NCI-H146 treated with DMSO at 0.1 percent for 48 hours (cell line): ENCODE data around the gene PAN3.
A peak's percentile ranks its signal among the peaks of the same experiment; 100 is the strongest.
"Not testable (repeated sequence)": the region's sequence is repeated elsewhere in the genome, so short reads cannot be mapped to it uniquely, and the experiment has no call there.

Source experiments
- DNase-seq: peaks from one replicate; lab custom pipeline; 2025; ENCODE audit not compliant: unreplicated experiment; lab: John Stamatoyannopoulos, UW

Gene PAN3, protein sequence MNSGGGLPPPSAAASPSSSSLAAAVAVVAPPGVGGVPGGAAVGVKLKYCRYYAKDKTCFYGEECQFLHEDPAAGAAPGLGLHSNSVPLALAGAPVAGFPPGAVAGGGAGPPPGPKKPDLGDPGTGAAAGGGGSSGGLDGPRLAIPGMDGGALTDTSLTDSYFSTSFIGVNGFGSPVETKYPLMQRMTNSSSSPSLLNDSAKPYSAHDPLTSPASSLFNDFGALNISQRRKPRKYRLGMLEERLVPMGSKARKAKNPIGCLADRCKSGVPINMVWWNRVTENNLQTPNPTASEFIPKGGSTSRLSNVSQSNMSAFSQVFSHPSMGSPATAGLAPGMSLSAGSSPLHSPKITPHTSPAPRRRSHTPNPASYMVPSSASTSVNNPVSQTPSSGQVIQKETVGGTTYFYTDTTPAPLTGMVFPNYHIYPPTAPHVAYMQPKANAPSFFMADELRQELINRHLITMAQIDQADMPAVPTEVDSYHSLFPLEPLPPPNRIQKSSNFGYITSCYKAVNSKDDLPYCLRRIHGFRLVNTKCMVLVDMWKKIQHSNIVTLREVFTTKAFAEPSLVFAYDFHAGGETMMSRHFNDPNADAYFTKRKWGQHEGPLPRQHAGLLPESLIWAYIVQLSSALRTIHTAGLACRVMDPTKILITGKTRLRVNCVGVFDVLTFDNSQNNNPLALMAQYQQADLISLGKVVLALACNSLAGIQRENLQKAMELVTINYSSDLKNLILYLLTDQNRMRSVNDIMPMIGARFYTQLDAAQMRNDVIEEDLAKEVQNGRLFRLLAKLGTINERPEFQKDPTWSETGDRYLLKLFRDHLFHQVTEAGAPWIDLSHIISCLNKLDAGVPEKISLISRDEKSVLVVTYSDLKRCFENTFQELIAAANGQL

DNA sequence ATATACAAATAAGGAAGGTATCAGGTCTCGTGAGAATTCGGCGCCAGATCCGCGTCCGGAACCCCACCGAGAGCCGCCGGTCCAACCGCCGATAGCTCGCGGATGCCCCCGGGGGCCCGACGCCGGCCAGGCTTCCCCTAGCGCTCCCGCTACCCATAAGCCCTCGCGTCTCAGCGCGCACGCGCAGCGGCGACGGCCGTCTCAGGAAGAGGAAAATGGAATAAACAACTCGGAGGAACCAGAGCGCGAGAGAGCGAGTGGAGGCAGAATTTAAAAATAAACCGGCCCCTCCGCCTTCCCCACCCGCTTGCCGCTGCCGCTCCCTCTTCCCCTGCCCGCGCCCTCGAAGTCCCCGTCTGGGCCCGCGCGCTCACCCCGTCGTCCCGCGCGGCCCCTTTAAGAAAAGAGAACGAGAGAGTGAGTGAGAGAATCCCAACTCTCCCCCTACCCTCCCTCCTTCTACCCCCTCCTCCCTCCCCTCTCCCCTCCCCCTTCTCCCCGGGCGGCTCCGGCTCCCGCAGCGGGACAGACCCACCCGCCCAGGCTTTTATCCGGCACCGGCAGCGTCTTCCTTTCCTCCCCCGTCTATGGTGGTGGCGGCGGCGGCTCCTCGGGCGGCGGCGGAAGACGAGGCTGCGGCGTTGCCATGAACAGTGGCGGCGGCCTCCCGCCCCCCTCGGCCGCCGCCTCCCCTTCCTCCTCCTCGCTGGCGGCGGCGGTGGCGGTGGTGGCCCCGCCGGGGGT, at the start of gene PAN3:
Gene PAN3 (plus strand): TSS at position 534 of the 744 bp plus-strand sequence. CDS start 113 bp downstream, at position 647.
- DNase-seq = peak; percentile 75

DNA sequence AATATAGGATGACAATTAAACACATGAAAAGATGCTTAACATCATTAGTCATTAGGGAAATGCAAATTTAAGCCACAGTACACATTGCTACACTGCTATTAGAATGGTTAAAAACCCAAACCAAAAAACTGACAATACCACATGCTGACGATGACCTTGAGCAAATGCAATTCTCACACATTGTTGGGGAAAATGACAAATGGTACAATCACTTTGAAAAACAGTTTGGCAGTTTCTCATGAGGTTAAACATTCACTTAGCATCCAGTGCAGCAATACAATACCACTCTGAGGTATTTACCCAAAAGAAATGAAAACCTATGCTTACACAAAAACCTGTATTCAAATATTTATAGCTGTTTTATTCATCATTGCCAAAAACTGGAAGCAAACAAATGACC, 49.3 kb upstream of the PAN3 start:
- no peak for DNase-seq

DNA sequence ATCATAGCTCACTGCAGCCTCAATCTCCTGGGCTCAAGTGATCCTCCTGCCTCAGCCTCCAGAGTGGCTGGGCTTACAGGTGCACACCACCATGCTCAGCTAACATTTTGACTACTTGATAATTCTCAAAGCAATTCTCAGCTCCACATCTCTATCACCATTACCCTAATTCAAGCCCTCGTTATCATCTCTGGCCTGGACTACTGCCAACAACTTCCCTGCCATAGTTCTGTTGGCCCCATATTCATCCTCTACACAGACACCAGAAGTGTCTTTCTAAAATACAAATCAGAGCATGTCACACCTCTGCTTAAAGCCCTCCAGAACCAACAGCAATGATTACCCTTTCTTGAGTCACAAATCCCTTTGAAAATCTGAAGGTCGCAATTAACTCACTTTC, 45.9 kb upstream of the PAN3 start:
- DNase-seq = no peak

DNA sequence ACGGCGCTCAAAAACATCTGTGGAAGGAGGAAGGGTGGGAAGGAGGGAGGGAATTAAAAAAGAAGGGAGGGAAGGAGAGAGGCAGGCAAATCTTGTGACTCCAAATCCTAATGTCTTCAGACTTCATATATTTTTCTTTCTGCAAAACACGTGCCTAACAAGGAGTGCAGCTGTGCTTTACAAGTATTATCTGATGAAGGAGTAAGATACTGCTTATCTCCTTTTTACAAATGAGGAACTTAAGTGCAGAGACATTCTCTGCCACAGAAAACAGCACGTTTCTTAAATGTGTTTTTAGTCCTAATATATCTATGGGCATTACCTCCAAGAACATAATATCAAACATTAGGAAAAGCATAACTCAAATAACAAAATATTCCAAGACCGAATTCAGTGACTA, 44.5 kb upstream of the PAN3 start:
- DNase-seq = no peak

DNA sequence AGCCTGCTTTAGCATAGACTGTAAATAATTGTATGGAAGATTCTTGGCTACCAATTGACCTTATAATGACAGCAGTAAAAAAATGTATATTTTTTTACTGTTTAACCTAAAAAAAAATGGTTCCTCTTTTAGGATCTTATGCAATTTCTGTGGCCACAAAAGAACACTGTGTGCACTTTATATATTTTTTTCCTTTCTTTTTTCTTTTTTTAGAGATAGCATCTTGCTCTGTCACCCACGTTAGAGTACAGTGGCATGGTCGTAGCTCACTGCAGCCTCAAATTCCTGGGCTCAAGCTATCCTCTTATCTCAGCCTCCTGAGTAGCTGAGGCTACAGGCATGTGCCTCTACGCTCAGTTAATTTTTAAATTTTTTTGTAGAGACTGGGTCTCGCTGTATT, 44.0 kb upstream of the PAN3 start:
- no peak for DNase-seq

DNA sequence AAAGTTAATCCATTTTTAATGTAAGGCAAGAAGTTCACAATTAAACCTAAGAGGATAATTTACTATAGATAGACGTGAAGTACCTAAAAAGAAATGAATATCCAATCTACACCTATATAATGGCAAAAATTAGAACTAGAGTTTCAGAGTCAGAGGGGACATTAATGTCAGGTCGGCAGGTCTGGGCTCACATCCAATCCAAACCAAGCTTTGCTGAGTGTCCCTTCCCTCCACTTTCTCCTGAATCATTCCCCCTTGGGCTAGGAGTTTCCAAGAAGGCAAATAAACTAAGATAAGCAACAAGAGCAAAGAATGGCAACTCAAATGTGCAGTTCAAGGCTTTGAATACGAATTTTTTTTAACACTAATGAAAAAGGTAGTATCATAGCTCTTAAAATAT, 40.8 kb upstream of the PAN3 start:
- no peak for DNase-seq

DNA sequence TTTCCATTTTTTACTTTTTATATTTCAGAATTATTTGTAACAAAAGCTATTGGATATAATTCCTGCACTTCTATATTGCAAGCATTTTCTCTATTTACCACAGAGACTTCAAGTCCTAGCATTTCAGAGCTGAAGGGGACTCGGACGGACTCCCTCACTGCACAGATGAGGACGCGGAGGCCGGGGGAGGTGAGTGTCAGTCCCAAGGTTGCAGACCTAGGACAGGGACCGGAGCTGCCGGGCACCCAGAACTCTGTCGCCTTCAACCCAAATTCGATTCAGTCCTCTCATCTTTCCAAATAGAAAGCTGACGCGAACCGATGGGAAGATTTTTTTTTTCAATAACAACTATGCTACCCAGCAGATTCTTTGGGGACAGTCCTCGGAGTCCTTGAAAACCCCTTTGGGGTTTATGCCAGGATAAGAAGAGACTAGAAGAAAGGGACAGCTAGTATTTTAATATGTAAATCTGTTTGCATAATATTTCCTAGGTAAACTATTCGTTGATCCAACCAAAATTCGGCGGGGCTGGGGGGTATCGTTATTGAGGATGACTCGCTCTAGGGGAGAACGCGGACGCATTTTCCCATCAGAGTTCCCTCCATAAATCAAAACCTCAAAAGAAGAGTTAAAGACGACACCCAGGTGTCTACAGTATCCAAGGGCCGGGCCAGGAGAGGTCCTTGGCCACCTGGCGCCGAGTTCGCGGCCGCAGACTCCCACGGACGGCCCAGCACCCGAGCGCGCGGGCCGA, 38.8 kb upstream of the PAN3 start:
- no peak for DNase-seq

DNA sequence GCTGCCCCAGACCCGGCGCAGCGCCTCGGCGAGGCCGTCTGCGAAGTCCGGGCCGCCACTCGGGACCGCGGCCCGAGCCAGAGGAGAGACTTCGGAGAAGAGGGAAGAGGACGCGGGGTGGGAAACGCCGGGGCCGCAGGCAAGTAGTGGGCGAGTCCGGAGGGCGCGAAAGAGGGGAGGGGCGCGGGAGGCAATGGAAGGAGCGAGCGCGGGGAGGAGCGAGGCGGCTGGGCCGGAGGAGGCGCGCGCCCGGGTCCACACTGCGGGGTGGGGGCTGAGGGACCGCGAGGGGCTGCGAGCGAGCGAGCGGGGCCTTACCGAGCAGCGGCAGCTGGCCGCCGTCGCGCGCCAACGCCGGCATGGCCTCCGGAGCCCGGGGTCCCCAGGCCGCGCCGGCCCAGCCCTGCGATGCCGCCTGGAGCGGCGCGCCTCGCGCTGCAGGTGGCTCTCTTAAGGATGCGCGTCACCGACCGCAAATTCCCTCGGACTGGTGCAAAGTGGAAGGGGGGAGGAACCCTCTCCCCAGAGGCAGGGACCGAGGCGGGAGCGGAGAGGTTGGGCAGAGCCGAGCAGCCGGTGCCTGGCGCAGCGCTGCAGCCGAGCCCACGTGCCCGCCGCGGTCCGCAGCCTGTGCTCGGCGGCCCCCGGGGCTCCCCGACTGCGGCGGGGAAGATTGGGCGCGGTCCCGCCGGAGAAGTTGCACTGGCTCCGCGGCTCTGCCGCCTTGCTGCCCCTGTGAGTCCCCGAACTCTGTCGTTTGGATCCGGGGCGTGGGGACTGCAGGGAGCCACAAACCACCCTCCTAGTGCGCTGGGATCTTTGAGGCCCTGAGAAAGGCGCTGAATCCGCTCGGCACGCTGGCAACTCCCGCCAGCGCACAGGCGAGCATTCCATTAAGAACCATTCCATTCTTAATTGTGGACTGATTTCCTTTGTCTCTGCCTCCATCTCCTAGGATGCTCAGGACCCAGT, 37.9 kb upstream of the PAN3 start, which contains the start of gene FLT3:
Gene FLT3 (minus strand): TSS at position 427 of the 972 bp plus-strand sequence. CDS start 66 bp downstream, at position 361.
- DNase-seq = no peak

DNA sequence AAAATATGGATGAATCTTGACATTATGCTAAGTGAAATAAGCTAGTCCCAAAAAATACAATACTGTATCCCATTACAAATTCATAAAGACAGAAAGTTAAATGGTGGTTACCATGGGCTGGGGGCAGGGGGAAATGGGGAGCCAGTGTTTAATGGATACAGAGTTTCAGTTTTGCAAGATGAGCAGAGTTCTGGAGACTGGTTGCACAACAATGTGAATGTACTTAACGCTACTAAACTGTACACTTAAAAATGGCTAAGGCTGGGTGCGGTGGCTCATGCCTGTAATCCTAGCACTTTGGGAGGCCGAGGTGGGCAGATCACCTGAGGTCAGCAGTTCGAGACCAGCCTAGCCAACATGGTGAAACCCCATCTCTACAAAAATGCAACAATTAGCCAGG, 36.5 kb upstream of the PAN3 start:
- DNase-seq = not testable (repeated sequence)

DNA sequence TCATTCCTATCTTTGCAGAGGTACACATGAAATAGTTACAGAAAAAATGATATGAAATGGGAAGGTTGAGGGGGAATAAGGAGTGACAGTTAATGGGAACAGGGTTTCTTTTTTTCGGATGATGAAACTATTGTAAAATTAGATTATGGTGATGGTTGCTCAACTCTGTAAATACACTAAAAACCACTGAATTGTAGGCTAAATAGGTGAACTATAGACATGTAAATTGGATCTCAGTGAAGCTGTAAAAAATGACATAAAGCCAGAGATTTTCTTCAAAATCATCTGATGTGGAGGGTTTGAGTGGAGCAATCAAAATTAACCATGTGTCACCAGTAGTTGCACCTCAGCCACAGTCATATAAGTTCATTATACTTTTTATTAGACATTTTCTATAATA, 31.4 kb upstream of the PAN3 start:
- DNase-seq = no peak

DNA sequence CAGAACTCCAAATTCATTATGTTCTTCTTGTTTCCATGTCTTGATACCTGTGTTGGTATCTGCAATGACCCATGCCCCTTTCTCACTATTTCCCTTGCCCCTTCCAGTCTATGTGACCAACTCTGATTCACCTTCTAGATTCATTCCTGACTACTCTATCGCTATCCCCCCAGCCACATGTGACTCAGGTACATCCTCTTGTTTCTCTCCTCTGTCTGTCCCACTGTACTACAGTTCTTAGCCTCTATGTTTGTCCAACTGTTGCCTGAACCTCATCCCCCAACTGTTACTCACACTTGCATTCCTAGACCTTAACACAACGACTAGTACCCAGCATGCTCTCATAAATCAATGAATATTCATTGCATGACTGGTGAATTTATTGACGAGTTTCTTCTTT, 27.9 kb upstream of the PAN3 start:
- DNase-seq = no peak

DNA sequence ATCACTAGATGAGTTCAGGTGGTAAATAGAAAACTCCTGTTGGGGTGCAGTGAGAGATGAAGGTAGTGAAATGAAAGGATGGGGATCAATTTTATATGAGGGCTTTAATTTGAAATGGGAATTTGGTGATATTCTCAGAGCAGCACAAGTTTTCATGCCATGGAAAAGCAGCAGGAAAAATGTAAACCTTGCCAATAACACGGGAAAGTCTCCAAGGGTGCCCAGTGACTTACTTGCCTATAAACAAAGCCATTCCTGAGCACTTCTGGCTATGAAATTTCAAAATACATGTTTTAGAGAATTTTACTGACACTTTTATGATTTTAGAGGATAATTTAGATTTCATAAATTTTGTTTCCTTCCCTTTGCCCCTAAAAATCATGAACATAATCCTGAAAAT, 21.6 kb upstream of the PAN3 start:
- DNase-seq = no peak

DNA sequence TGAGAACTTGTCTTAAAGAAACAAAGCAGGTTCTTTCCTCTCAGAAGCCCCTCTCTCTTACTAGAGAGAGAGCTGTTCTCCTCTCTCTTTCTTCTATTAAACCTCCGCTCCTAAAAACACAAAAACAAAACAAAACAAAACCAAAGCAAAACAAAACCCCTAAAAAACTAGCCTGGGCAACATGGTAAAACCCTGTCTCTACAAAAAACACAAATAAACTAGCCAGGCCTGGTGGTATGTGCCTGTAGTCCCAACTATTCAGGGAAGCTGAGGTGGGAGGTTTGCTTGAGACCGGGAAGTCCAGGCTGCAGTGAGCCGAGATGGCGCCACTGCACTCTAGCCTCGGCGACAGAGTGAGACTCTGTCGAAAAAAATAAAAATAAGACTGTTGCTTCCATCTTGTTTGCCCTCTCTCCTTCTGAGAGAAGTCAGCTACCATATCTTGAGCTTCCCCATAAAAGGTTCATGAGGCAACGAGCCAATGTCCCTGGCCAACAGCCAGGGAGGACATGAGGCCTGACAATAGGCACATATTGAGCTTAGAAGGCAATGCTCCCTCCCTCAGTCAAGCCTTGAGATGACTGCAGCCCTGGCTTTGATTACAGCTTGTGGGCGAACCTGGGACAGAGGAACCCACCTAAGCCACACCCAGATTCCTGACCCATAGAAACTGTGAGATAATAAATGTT, 20.5 kb upstream of the PAN3 start:
- no peak for DNase-seq

DNA sequence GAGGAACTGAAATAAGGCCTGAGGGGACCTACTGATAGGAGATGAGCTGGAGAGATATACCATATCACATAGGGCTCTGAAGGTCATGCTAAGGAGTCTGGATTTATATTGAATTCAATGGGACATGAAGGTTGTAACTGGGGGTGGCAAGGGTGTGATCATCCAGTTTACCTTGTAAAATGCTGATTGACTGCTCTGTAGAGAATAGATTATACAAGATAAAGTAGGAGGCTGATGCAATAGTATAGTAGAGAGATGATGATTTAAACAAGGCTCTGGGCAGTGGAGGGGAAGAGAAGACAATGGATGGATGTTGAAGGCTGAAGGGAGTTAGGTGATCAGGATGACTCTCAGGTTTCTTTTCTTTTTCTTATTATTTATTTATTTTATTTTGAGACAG, 18.0 kb upstream of the PAN3 start:
- DNase-seq = no peak

DNA sequence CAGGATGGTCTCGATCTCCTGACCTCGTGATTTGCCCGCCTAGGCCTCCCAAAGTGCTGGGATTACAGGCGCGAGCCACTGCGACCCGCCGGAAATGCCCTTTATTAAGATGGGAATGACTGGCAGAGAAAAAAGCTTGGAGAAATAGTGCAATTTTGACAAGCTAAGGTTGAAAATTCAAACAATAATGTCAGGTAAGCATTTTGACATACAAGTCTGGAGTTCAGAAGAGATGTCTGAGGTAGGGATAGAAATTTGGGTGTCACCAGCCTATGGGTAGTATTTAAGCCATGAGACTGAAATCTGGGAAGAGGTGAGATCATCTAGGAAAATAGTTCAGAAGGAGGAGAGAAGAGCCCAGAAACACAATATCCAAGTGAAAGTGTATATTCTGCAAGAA, 17.1 kb upstream of the PAN3 start:
- no peak for DNase-seq

DNA sequence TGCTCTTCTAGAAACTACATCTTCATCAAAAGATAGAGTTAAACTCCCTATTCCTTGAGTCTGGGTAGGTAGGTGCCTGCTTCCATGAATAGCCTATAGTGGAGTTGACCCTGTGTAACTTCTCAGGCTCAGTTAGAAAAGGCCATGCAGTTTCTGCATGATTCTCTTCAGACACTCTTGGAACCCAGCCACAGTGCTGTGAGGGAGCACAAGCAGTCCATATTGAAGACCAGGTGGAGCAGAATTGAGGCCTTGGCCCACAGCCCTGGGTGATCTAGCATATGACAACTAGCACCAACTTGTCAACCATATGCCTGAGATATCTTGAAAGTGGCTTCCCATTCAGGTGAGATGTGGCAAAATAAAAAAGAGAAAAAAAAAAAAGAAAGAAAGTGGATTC, 10.3 kb upstream of the PAN3 start:
- no peak for DNase-seq

DNA sequence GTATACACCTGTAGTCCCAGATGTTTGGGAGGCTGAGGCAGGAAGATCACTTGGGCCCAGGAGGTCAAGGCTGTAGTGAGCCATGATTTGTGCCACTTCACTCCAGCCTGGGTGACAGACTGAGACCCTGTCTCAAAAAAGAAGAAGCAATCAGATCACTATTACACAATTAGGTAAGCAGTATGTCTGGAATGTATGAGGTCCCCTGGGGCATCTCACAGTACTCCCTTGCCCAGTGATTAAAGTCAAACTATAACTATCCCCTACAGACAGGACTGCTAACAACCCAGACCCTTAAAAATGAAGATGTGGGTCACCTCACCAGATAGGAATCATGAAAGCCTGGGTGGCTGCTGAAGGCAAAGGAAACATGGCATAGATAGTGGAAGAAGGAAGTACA, 9.4 kb upstream of the PAN3 start:
- DNase-seq = no peak

DNA sequence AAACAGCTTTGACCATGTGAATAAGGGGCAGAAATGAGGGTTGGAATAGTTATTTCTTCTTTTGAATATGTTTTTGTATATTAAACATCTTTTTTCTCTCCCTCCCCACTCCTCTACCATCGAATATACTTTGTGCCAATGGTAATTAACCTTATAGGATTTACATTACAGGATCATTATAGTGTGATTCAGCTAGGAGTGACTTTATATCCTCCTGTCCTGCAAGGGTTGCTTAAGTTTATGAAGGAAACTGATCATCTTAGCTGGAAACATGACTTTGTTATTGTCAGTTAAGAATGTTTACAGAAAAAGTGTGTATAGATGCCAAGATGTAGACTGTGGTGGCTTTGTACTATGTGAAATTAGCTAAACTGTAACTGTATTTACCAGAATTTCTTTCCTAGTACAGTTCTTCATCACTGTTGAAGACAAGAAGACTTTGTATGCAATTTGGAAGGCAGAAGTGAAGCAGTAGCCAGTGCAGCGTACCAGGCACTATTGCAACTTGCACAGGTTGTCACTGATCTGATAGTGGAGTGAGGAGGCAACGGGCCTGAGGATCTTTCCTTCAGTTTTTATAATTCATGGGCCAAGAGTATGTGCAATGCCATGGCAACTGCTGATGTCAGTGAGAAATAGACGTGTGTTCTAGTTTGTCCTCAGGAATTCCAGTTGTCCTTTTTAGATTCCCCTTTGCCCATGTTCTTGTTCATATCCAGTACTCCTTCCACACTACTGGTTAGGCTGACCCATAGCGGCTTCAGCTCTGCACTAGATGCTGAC, 8.2 kb upstream of the PAN3 start:
- no peak for DNase-seq
